Endothelial cell of umbilical vein (primary cell): Measurements from ENCODE around the gene TSHZ1. TPM values are rescaled to one million over a fixed set of nuclear protein-coding genes. Genes with fewer than 3 reads are reported as not detected.
A peak's percentile ranks its signal among the peaks of the same experiment; 100 is the strongest.

Source experiments
- Bru-seq: library from RNA; stranded (reverse); fragments of 400-500 nt; gene quantifications from one replicate; lab custom pipeline; 2021; lab: Mats Ljungman, UMichigan
- BruChase-seq, 2 experiments: library from RNA; stranded (reverse); fragments of 400-500 nt; gene quantifications; one replicate each; lab custom pipeline; 2021; lab: Mats Ljungman, UMichigan
- BruUV-seq: library from RNA; stranded (reverse); fragments of 400-500 nt; replicated peaks from 2 replicates; lab custom pipeline; 2021; lab: Mats Ljungman, UMichigan
- CTCF ChIA-PET: fragments of 300-600, 350-600 bp; sonication (Branson Sonifier 250); formaldehyde crosslinking; loops from one replicate; lab custom pipeline; 2021; ENCODE audit warnings: antibody characterized with exemption, inconsistent platforms; lab: Charles Lee
- POLR2A ChIA-PET: fragments of 300-600, 350-600 bp; sonication (Branson Sonifier 250); formaldehyde crosslinking; loops from one replicate; lab custom pipeline; 2021; ENCODE audit warnings: antibody characterized with exemption, inconsistent platforms; lab: Charles Lee
- DNase-seq: peaks from one replicate; pipeline ENCODE4 v3.0.0-alpha.2; 2011; ENCODE audit warnings: low read depth, low spot score
- FAIRE-seq: peaks from 2 replicates; lab custom pipeline; 2011; peaks lifted over from hg19 to GRCh38; lab: Jason Lieb, UNC
- H2AFZ ChIP-seq: 2 replicates; pipeline ENCODE4 v1.6.0; 2012; ENCODE audit warnings: low read depth, low read length, control low read depth, inconsistent platforms
- H3K27ac ChIP-seq: 2 replicates; pipeline ENCODE4 v1.5.1; 2011; ENCODE audit warnings: low read depth, mild to moderate bottlenecking, control low read depth, low read length, moderate library complexity; ENCODE audit not compliant: insufficient read depth
- H3K27me3 ChIP-seq, 2 experiments: 2 replicates each; pipeline versions ENCODE4 v1.6.0 to v1.6.1; 2011; ENCODE audit warnings: low read length in 2 of 2, mixed read lengths in 1 of 2; ENCODE audit not compliant: control insufficient read depth in 2 of 2, insufficient read depth in 2 of 2
- H3K36me3 ChIP-seq, 2 experiments: 2 replicates in 1 of 2; 3 replicates in 1 of 2; pipeline ENCODE4 v1.5.1; 2011; ENCODE audit warnings: low read length in 2 of 2, mild to moderate bottlenecking in 1 of 2, moderate library complexity in 1 of 2; ENCODE audit not compliant: control insufficient read depth in 2 of 2, insufficient read depth in 2 of 2; ENCODE audit errors: extremely low read depth in 1 of 2
- H3K4me1 ChIP-seq: 3 replicates; pipeline ENCODE4 v1.5.1; 2011; ENCODE audit warnings: mild to moderate bottlenecking, low read length; ENCODE audit not compliant: control insufficient read depth, insufficient read depth; ENCODE audit errors: extremely low read depth
- H3K4me2 ChIP-seq: 2 replicates; pipeline ENCODE4 v1.6.1; 2011; ENCODE audit warnings: low read length, control low read depth, mixed read lengths; ENCODE audit not compliant: insufficient read depth
- H3K4me3 ChIP-seq, 3 experiments: fragments of 200-600 bp in 1 of 3; sonication (generic), shearing (Covaris generic) in 1 of 3; replicated peaks in 1 of 3; 2 replicates each; pipeline ENCODE4 v1.5.1; 2011 to 2016; ENCODE audit warnings: control low read depth in 3 of 3, low read length in 3 of 3, mild to moderate bottlenecking in 2 of 3, inconsistent platforms in 1 of 3, low read depth in 1 of 3, moderate library complexity in 1 of 3; ENCODE audit not compliant: insufficient read depth in 1 of 3
- H3K79me2 ChIP-seq: 2 replicates; pipeline ENCODE4 v1.6.0; 2012; ENCODE audit warnings: low read length, inconsistent platforms; ENCODE audit not compliant: control insufficient read depth, insufficient read depth
- H3K9ac ChIP-seq: replicated peaks from 2 replicates; pipeline ENCODE3; 2011; ENCODE audit warnings: low read length, control low read depth; ENCODE audit not compliant: insufficient read depth; ENCODE audit errors: extremely low read depth
- H3K9me1 ChIP-seq: replicated peaks from 3 replicates; pipeline ENCODE4 v1.6.0; 2011; ENCODE audit warnings: mild to moderate bottlenecking, low read length; ENCODE audit not compliant: control insufficient read depth, insufficient read depth; ENCODE audit errors: extremely low read depth
- H3K9me3 ChIP-seq: replicated peaks from 2 replicates; pipeline ENCODE4 v1.5.1; 2012; ENCODE audit warnings: low read length, inconsistent platforms; ENCODE audit not compliant: control insufficient read depth, insufficient read depth
- H4K20me1 ChIP-seq: replicated peaks from 2 replicates; pipeline ENCODE3; 2011; ENCODE audit warnings: mild to moderate bottlenecking, low read length; ENCODE audit not compliant: control insufficient read depth, insufficient read depth; ENCODE audit errors: extremely low read depth
- EZH2 ChIP-seq: IDR thresholded peaks from 2 replicates; pipeline ENCODE4 v1.6.1; 2012; ENCODE audit warnings: borderline replicate concordance, low read depth, mild to moderate bottlenecking, moderate library complexity, low read length, inconsistent platforms; ENCODE audit not compliant: severe bottlenecking
- FOS ChIP-seq: IDR thresholded peaks from 2 replicates; pipeline ENCODE4 v1.6.1; 2011; ENCODE audit warnings: mild to moderate bottlenecking, low read length, moderate library complexity, borderline replicate concordance; ENCODE audit not compliant: insufficient read depth
- GATA2 ChIP-seq: IDR thresholded peaks from 2 replicates; pipeline ENCODE4 v1.7.0; 2011; ENCODE audit warnings: low read depth, mild to moderate bottlenecking, moderate library complexity, mixed read lengths, low read length; ENCODE audit not compliant: insufficient read length, insufficient read depth
- JUN ChIP-seq: IDR thresholded peaks from 2 replicates; pipeline ENCODE4 v1.6.1; 2011; ENCODE audit warnings: borderline replicate concordance, low read depth; ENCODE audit not compliant: insufficient read length, insufficient read depth
- MYC ChIP-seq: IDR thresholded peaks from one replicate; pipeline ENCODE4 v1.6.1; 2011; ENCODE audit warnings: mild to moderate bottlenecking, low read depth, low read length
- POLR2A ChIP-seq: IDR thresholded peaks from 2 replicates; pipeline ENCODE4 v1.6.1; 2012; ENCODE audit warnings: low read depth, mild to moderate bottlenecking, control low read depth, low read length
- POLR2AphosphoS5 ChIP-seq: IDR thresholded peaks from 2 replicates; pipeline ENCODE4 v1.6.1; 2012; ENCODE audit warnings: low read depth, mild to moderate bottlenecking, control low read depth, low read length, moderate library complexity; ENCODE audit not compliant: insufficient read depth
- dilution Hi-C: fragments of 300-500 bp; cut with MboI; formaldehyde crosslinking; loops from one replicate; pipeline ENCODE4 v1.15.0; 2019; ENCODE audit warnings: low sequenced_read_pairs; ENCODE audit not compliant: extremely low pct_ligation_motif_present
- intact Hi-C: fragments of 100-400 bp; cut with micrococcal nuclease; formaldehyde crosslinking; loops from one replicate; pipeline ENCODE4 v1.10.0; 2022
- long read RNA-seq: library from polyadenylated mRNA; stranded (forward); transcript quantifications from one replicate; pipeline ENCODE4 v2.0.0, GENCODE V29; 2021
- polyA minus RNA-seq, 3 experiments: library from RNA; depleted of rRNA, polyadenylated mRNA; stranded (reverse); fragments of >200 nt; gene quantifications; 1 replicate in 1 of 3; 2 replicates in 2 of 3; pipeline ENCODE4 v1.2.3, GENCODE V29; 2011
- polyA plus RNA-seq, 4 experiments: library from polyadenylated mRNA; depleted of rRNA in 3 of 4; stranded (reverse) in 3 of 4; unstranded in 1 of 4; fragments of >200 nt; gene quantifications; 2 replicates each; pipeline versions ENCODE4 v1.2.1 to v1.2.3, GENCODE V29; 2011 to 2012; ENCODE audit warnings: missing spikeins in 1 of 4
- total RNA-seq: library from RNA; stranded (reverse); gene quantifications from 2 replicates; pipeline ENCODE4 v1.2.3, GENCODE V29; 2021
- TF ChIP-seq, protein P1 (sequence below), 2 donors: IDR thresholded peaks; 1 replicate in 1 of 2; 2 replicates in 1 of 2; pipeline ENCODE4 v1.5.1; 2011; ENCODE audit warnings: low read length in 2 of 2, mild to moderate bottlenecking in 2 of 2, moderate library complexity in 2 of 2, control low read depth in 1 of 2, inconsistent platforms in 1 of 2, low read depth in 1 of 2; ENCODE audit not compliant: insufficient read depth in 1 of 2; ENCODE audit errors: extremely low read depth in 1 of 2
- TF ChIP-seq, protein P2 (sequence below): IDR thresholded peaks from 2 replicates; pipeline ENCODE4 v1.6.1; 2011; ENCODE audit not compliant: insufficient read depth, insufficient read length

TSHZ1 gene
- total RNA-seq: 10.2 and 11.4 TPM in 2 replicates
- 3.7 and 4.2 TPM in 2 replicates for polyA plus RNA-seq
- polyA plus RNA-seq (2011; cell fraction: cytosol; rRNA removed): 4.4 and 4.6 TPM in 2 replicates
- 5.1 TPM in 2 replicates for polyA plus RNA-seq (2011; cell fraction: nucleus; rRNA removed)
- 6.3 and 7.3 TPM in 2 replicates for polyA plus RNA-seq (2012)
- polyA minus RNA-seq: 5.9 and 6.0 TPM in 2 replicates
- polyA minus RNA-seq (2011; cell fraction: cytosol; rRNA and poly(A)+ RNA removed): 6.5 TPM
- polyA minus RNA-seq (2011; cell fraction: nucleus; rRNA and poly(A)+ RNA removed): 4.7 and 6.0 TPM in 2 replicates
- percentile 68 among the genes with signal in this experiment for Bru-seq, nascent RNA
- BruChase-seq, experiment 1, labeled RNA remaining after a 6-hour chase: percentile 52 among the genes with signal in this experiment
- percentile 58 among the genes with signal in this experiment for BruChase-seq, experiment 2, labeled RNA remaining after a 2-hour chase
- long read RNA-seq, full-length matches to known transcripts: 9 of 10 reads
- long read RNA-seq, partial matches to known transcripts: 0 of 10 reads
- long read RNA-seq, other reads (novel, unspliced or antisense): 1 of 10 reads

DNA sequence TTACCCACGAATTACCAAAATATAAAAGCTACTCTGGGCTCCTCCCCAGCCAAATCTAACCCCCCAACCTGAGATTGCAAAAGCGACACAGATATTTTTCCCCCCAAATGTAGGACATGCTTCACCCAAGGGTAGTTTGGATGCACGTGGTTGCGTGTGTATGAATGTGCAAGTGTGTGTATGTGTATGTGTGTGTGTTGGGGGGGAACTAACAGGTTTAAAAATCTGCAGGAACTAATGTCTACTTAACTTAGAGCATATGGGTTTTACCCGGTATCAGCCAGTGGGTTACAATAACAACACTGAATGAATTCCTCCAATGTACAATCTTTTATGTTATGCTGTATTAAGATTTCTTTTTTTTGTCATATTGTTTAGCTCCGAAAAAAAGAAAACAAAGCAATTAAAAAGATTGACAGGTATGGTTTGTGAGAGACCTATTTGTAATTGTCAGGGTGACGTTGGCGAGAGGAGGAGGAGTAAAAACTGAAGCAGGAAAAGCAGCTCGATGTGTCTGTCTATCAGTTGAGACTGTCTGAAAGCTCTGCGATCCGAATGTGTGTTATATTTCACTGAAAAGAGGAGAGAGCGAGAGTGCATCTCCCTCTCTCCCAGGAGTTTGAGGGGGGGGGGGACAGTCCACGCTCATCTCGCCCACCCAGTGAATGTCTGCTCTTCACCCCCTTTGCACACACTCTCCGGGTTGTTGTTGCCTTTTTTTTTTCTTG is at the start of gene TSHZ1:
Gene TSHZ1, plus strand, starts transcription at position 524 of the 728 bp plus-strand sequence. CDS start 1,080 bp downstream, outside the sequence.
- dilution Hi-C loops (no loop called here), intact Hi-C loops (loop anchor here (2.0 to 10.0 kb wide), 4 partner anchors 57 to 1284 kb away; partner anchors contain the start of gene ZNF516)
- Histone ChIP-seq H3K9ac (peak within 1 kb of the TSS; percentile 86), H3K4me3 (peak within 1 kb of the TSS; percentile 83 to 97 (median 97)), H4K20me1 (no peaks in the 10 kb centered on the region), H3K27ac (peak within 1 kb of the TSS; percentile 84), H3K27me3 (no peaks in the 10 kb centered on the region), H3K36me3 (no peaks in the 10 kb centered on the region), H3K9me1 (no peaks in the 10 kb centered on the region), H3K9me3 (no peaks in the 10 kb centered on the region), H2AFZ (peak within 1 kb of the TSS; percentile 89), H3K79me2 (peaks cover 37% of the 10 kb centered on the region), H3K4me2 (peak within 1 kb of the TSS; percentile 96), H3K4me1 (peaks cover 46% of the 10 kb centered on the region)
- TF ChIP-seq FOS (no peak), JUN (peak; percentile 8), EZH2 (no peak), POLR2AphosphoS5 (peak; percentile 11), GATA2 (no peak), MYC (no peak), POLR2A (peak; percentile 57)
- TF ChIP-seq, protein P1, sequence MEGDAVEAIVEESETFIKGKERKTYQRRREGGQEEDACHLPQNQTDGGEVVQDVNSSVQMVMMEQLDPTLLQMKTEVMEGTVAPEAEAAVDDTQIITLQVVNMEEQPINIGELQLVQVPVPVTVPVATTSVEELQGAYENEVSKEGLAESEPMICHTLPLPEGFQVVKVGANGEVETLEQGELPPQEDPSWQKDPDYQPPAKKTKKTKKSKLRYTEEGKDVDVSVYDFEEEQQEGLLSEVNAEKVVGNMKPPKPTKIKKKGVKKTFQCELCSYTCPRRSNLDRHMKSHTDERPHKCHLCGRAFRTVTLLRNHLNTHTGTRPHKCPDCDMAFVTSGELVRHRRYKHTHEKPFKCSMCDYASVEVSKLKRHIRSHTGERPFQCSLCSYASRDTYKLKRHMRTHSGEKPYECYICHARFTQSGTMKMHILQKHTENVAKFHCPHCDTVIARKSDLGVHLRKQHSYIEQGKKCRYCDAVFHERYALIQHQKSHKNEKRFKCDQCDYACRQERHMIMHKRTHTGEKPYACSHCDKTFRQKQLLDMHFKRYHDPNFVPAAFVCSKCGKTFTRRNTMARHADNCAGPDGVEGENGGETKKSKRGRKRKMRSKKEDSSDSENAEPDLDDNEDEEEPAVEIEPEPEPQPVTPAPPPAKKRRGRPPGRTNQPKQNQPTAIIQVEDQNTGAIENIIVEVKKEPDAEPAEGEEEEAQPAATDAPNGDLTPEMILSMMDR (IDR thresholded peaks at IDR 0.05; ENCODE audit: extremely low read depth in 1 of 2, insufficient read depth in 1 of 2, low read depth in 1 of 2, low read length in 2 of 2): no peak
- TF ChIP-seq, protein P2, sequence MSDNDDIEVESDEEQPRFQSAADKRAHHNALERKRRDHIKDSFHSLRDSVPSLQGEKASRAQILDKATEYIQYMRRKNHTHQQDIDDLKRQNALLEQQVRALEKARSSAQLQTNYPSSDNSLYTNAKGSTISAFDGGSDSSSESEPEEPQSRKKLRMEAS: no peak
- FAIRE-seq (peak; percentile 77), DNase-seq (peak; percentile 92)
- BruUV-seq: no TSS peak
- ChIA-PET CTCF (interaction anchor here (0.6 to 1.5 kb wide), 10 partner anchors 11 to 558 kb away, joined by 3 to 9 read pairs (median 4); no protein-coding TSS in a partner anchor), POLR2A (interaction anchor here (0.6 to 1.7 kb wide), 4 partner anchors 36 to 170 kb away, joined by 3 to 7 read pairs (median 5); no protein-coding TSS in a partner anchor)
